Activated CD8-positive, alpha-beta memory T cell treated with anti-CD3 and anti-CD28 coated beads for 48 hours (primary cell): ENCODE data around the gene RALGAPA2.

Source experiments
- DNase-seq, 3 experiments: peaks; one replicate each; pipeline ENCODE4 v3.0.0-alpha.2; 2020; ENCODE audit warnings: low read depth in 2 of 3, low spot score in 2 of 3

Gene RALGAPA2

GRCh38 chr20:20344476-20344875, 368.0 kb downstream of the RALGAPA2 start:
- no peak for DNase-seq

GRCh38 chr20:20343932-20344331, 368.5 kb downstream of the RALGAPA2 start:
- no peak for DNase-seq
